GM03348 (cell line): ENCODE data around the gene TMEM208.

ENCODE experiments used
- DNase-seq: peaks from one replicate; pipeline ENCODE4 v3.0.0; 2012; ENCODE audit warnings: low spot score

Gene TMEM208

GRCh38 chr16:67209565-67209964 lies 17.4 kb upstream of the TMEM208 start:
- no peak for DNase-seq

- no peak for DNase-seq
Observed at GRCh38 chr16:67210069-67210937, 16.6 kb upstream of the TMEM208 start.

GRCh38 chr16:67211674-67212073 lies 15.3 kb upstream of the TMEM208 start:
- DNase-seq, result no peak

- DNase-seq, result no peak
Observed at GRCh38 chr16:67212766-67213165, 14.2 kb upstream of the TMEM208 start.

- DNase-seq, result no peak
Observed at GRCh38 chr16:67213197-67214019, 13.5 kb upstream of the TMEM208 start.

GRCh38 chr16:67215706-67216105 lies 11.2 kb upstream of the TMEM208 start:
- DNase-seq, result no peak

GRCh38 chr16:67216612-67217490 lies 10.1 kb upstream of the TMEM208 start:
- no peak for DNase-seq

GRCh38 chr16:67223992-67224391 lies 2.9 kb upstream of the TMEM208 start:
- DNase-seq, result no peak

GRCh38 chr16:67226295-67226803 lies 581 bp upstream of the TMEM208 start:
- no peak for DNase-seq

GRCh38 chr16:67227567-67227921 lies 614 bp downstream of the TMEM208 start:
- DNase-seq, result no peak

GRCh38 chr16:67228034-67228785 lies 1.3 kb downstream of the TMEM208 start:
- DNase-seq, result no peak

- no peak for DNase-seq
Observed at GRCh38 chr16:67228905-67229304, 2.0 kb downstream of the TMEM208 start.

- no peak for DNase-seq
Observed at GRCh38 chr16:67229906-67230808, 3.2 kb downstream of the TMEM208 start.

GRCh38 chr16:67230809-67231660 lies 4.1 kb downstream of the TMEM208 start:
- DNase-seq, result no peak

- no peak for DNase-seq
Observed at GRCh38 chr16:67233596-67233995, 6.7 kb downstream of the TMEM208 start.

GRCh38 chr16:67234180-67234597 lies 7.3 kb downstream of the TMEM208 start:
- no peak for DNase-seq

GRCh38 chr16:67235816-67236562 lies 9.1 kb downstream of the TMEM208 start:
- no peak for DNase-seq
